ENCODE data around the gene RYR3.

The RYR3 gene

GRCh38 chr15:33320017-33320416 lies 9.2 kb downstream of the RYR3 start:
- no peak for DNase-seq (ENCODE audit: low read depth in 2 of 2)

DNA sequence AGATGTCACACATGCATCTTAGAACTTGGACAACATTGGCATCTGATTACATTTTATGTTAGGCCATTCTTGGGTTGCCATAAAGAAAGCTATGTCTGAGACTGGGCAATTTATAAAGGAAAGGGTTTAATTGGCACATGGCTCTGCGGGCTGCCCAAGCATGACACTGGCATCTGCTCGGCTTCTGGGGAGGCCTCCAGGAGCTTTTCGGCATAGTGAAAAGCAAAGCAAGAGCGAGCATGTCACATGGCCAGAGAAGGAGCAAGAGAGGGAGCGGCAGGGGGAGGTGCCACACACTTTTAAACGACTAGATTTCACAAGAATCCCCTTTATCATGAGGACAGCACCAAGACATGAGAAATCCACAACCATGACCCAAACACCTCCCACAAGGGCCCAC lies 11.3 kb downstream of the RYR3 start:
- DNase-seq (ENCODE audit: low read depth in 2 of 2): no peak

GRCh38 chr15:33324609-33325008 lies 13.8 kb downstream of the RYR3 start:
- DNase-seq (ENCODE audit: low read depth in 2 of 2): no peak

GRCh38 chr15:33326908-33327307 lies 16.1 kb downstream of the RYR3 start:
- DNase-seq (ENCODE audit: low read depth in 2 of 2): no peak

- no peak for DNase-seq (ENCODE audit: low read depth in 2 of 2)
These were observed 17.3 kb downstream of the RYR3 start for GRCh38 chr15:33328106-33328505.

DNA sequence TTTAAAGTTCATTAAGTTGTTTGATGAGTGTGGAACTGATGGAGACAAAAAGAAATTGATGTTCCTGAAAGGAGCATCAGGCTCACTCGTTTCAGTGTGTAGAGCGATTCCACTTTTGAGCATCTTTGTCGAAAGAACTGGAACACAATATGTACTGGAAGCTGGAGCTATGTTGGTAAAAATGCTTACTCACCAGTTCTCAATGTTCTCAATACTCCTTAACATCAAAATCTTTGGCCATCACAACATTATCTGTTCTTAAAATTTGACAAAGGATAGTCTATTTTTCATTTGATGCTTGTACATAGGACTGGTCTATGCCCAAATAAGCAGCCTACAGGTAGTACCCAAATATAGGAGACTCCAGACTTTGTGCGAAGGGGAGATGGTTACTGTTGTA lies 18.7 kb downstream of the RYR3 start:
- DNase-seq (ENCODE audit: low read depth in 2 of 2): no peak

DNA sequence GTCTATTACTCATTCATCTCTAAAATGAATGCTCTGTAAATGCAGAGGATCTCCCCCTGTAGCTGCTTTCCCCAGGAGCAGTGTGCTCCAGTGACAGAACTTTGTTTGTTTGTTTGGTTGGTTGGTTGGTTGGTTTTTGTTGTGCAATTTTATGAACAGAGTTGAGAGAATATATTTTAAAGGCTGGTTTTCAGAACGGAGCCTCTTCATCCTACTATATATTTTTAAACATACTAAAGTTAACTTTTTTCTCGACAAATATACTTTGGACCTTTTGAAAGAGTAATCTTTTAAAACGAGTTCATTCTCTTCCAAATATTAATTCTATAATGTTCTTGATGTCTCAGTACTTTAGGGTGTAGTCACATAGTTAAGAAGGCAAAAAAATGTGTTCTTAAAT lies 20.2 kb downstream of the RYR3 start:
- DNase-seq (ENCODE audit: low read depth in 2 of 2): no peak

DNA sequence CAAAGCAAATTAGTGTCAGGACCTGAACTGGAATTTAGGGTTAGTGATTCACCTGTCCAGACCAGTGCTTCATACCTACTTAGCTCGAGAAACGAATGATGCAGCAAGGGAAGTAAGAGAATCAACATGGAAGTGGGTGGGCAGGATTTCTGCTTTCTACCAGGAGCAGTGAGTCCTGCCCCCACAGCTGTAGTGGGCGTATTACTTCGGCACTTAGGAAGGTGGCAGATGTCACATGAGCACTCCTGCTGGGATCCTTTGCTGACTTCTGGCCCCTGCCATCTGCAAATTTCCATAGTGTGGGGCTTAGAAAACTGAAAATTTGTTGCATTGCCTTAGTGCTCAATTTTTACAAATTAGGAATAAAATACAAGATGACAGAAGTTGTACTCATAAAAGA lies 31.2 kb downstream of the RYR3 start:
- DNase-seq (ENCODE audit: low read depth in 2 of 2): no peak

- no peak for DNase-seq (ENCODE audit: low read depth in 2 of 2)
These were observed 32.5 kb downstream of the RYR3 start for GRCh38 chr15:33343275-33343674.

DNA sequence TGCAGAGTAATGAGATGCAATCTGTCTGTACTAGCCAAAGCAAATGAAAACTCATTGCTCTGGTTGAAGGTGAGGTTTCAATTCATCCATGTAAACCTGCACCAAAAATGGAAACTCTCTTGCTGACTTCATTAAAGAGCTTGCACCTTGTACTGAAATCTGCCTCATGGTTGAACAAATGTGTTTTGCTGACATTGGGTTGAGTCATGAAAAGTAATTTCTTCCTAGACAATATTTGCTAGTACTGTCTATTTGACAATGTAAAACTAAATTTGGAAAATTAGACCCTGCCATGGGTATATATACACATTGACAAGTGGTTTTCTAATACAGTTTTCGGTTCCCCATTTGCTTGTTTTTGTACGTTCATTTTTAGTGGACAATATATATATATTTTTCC lies 33.3 kb downstream of the RYR3 start:
- DNase-seq (ENCODE audit: low read depth in 2 of 2): no peak

- DNase-seq (ENCODE audit: low read depth in 2 of 2): no peak
These were observed 33.8 kb downstream of the RYR3 start for GRCh38 chr15:33344530-33344929.

DNA sequence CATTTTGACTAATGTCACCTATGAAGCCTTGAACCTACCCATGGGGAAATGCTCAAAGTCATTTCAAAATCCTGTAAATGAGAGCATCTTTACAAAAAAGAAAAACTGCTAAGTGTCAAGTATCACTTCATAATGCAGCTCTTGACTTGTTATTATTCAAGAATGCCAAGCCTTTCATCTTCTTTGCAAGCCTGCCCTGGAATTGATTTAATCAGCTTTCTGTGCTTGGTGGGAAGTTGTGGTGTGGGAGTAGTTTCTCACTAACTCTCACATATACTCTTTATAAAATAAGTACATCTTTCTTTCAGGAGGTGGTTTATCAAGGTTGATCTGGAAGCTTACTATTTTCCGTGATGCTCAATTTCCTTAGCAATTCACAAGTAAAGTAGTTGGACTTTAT lies 43.6 kb downstream of the RYR3 start:
- no peak for DNase-seq (ENCODE audit: low read depth in 2 of 2)

GRCh38 chr15:33357845-33358244 lies 47.1 kb downstream of the RYR3 start:
- DNase-seq (ENCODE audit: low read depth in 2 of 2): no peak

DNA sequence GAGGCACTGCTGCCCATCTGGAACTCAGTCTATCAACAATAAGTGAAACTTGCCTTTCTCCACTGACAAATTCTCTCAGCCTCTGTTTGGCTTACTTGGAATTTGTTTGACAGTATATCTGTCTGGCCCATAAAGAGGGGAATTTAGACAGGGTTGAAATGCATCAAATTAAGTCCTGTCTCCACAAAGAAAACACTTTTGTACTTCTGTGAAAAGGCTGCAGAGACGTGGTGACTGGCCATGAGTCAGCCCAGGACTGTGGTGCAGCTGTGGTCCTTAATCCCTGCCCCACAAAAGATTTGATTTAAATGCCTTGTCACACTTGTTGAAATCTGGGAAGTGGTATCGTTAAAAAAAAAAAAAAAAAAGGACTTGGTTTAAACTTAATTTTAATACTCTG lies 47.5 kb downstream of the RYR3 start:
- DNase-seq (ENCODE audit: low read depth in 2 of 2): no peak

- no peak for DNase-seq (ENCODE audit: low read depth in 2 of 2)
These were observed 50.1 kb downstream of the RYR3 start for GRCh38 chr15:33360886-33361285.

DNA sequence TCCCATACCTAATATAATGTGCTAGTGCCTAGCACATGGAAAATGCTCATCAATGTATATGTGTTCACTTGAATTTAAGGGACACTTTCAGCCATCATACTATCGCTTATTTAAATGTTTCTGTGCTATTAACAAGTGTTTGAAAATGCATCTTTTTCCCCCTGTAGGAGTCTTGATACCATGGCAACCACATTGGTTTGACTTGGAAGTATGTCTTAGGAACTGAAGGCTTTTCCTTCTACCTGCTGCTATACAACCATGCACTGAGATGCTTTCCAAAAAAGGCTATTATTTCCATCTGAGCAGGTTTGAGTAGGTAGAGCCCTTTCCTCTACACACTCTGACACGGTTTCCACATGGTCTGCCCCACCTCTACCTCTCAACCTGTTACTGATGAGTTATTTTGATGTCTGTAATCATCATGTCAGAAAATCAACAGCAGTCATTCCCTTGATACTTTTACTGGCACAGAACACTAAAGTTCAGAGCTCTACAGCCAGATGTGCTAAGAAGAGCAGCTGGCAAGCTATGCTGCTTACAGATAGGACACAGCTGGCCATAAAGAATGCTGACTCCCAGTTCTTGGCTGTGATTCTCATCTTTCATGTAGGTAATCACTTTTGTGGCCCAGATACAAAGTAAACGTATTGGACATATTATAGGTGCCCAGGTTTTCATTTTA lies 59.3 kb downstream of the RYR3 start:
- no peak for DNase-seq (ENCODE audit: low read depth in 2 of 2)

DNA sequence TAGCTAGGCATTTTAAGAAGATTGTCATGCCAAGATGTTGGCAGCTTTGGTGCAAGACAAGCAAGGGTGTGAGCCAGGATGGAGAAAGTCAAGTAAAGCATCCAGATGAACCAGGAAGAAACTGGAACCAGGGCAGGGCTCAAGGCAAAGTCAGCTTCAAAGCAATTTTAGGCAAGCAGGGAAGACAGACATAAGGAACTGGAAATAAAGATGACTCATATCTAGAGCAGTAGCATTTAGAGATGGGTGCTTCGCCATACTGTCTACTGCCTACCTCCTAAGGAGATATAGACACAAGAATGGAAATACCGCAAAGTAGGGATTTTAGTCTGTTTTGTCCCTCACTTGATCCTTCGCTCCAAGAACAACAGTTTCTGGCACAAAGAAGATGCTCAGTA lies 59.9 kb downstream of the RYR3 start:
- DNase-seq (ENCODE audit: low read depth in 2 of 2): no peak

GRCh38 chr15:33371159-33371558 lies 60.4 kb downstream of the RYR3 start:
- no peak for DNase-seq (ENCODE audit: low read depth in 2 of 2)

DNA sequence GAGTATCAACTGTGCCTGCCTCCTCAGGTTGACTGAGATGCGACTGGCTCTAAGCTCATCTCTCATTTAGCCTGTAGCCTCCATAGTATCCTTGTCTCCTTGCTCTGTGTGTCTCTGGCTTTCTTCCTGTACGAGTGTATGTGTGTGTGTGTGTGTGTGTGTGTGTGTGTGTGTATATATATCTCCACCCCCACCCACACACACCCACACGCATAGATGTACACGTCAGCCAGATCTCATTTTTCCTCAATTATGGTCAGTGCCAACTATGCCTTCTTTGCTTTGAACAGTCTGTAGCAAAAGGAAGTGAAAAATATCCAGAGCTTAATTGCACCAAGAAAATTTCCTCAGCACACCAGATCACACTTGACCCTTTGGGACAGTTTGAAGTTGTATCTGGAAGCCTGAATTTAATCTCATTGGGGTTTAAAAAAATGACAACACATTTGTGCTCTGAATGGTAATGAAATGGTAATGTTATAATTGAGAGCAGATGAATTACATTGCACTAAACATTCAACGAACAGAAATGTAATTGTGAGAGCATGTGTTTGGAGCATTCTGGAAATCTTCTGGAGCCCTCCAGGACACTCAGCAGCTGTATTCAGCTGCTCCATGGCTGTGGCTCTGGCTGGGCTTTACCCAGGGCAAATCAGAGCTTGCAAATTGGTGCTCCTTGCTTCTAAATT lies 63.6 kb downstream of the RYR3 start:
- DNase-seq (ENCODE audit: low read depth in 2 of 2): no peak

GRCh38 chr15:33375236-33375635 lies 64.5 kb downstream of the RYR3 start:
- no peak for DNase-seq (ENCODE audit: low read depth in 2 of 2)

GRCh38 chr15:33377204-33377603 lies 66.4 kb downstream of the RYR3 start:
- no peak for DNase-seq (ENCODE audit: low read depth in 2 of 2)

- no peak for DNase-seq (ENCODE audit: low read depth in 2 of 2)
These were observed 68.2 kb downstream of the RYR3 start for GRCh38 chr15:33378866-33379480.

DNA sequence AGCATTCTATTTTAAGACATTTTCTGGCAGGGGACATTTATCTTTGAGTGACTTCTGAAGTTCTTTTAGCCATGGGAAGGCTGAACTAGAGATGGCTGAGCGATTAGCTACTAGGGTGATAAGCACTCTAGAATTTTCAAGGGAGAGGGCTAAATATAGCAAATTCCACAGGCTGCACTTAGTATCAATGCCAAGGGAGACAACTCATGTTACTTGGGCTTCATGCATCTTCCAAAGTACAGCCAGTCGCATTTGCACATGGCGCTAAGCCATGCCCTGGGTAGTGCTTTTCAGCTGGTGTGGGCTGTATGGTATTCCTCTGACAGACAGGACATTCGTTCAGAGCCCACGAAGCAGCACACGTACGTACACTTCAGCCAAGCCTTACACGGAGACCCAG lies 69.6 kb downstream of the RYR3 start:
- no peak for DNase-seq (ENCODE audit: low read depth in 2 of 2)
